Mesenchymal stem cell (in vitro differentiated cells and primary cell): ENCODE measurements around the gene PIP5K1B.

Experiments used
- DNase-seq: peaks from one replicate; pipeline ENCODE4 v3.0.0-alpha.2; 2013
- H2AFZ ChIP-seq: one replicate; pipeline ENCODE4 v1.6.1; 2013; ENCODE audit warnings: low read depth, mild to moderate bottlenecking, control low read depth, inconsistent platforms, low read length, moderate library complexity
- H2AK5ac ChIP-seq: 2 replicates; pipeline ENCODE4 v1.6.1; 2013; ENCODE audit warnings: low read length, moderate library complexity, mild to moderate bottlenecking, inconsistent platforms; ENCODE audit not compliant: severe bottlenecking
- H2BK120ac ChIP-seq: one replicate; pipeline ENCODE4 v1.6.1; 2013; ENCODE audit warnings: low read depth, mild to moderate bottlenecking, inconsistent platforms, low read length, moderate library complexity
- H2BK12ac ChIP-seq, 2 experiments: one replicate each; pipeline ENCODE4 v1.6.1; 2013; ENCODE audit warnings: inconsistent platforms in 2 of 2, low read length in 2 of 2, mild to moderate bottlenecking in 2 of 2, moderate library complexity in 2 of 2, control low read depth in 1 of 2
- H2BK15ac ChIP-seq: one replicate; pipeline ENCODE4 v1.6.1; 2013; ENCODE audit warnings: mild to moderate bottlenecking, low read depth, inconsistent platforms; ENCODE audit not compliant: poor library complexity, severe bottlenecking
- H2BK5ac ChIP-seq: 2 replicates; pipeline ENCODE4 v1.6.1; 2013; ENCODE audit warnings: low read depth, mild to moderate bottlenecking, low read length, control low read depth, inconsistent platforms; ENCODE audit not compliant: poor library complexity, severe bottlenecking
- H3K14ac ChIP-seq, 2 experiments: one replicate each; pipeline ENCODE4 v1.6.1; 2013; ENCODE audit warnings: inconsistent platforms in 2 of 2, low read length in 2 of 2, control low read depth in 1 of 2, mild to moderate bottlenecking in 1 of 2, moderate library complexity in 1 of 2
- H3K18ac ChIP-seq, 2 experiments: one replicate each; pipeline ENCODE4 v1.6.1; 2013; ENCODE audit warnings: inconsistent platforms in 2 of 2, low read length in 2 of 2, control low read depth in 1 of 2, low read depth in 1 of 2, mild to moderate bottlenecking in 1 of 2
- H3K23ac ChIP-seq, 2 experiments: one replicate each; pipeline ENCODE4 v1.6.1; 2013; ENCODE audit warnings: inconsistent platforms in 2 of 2, low read length in 2 of 2, mild to moderate bottlenecking in 2 of 2, moderate library complexity in 2 of 2, control low read depth in 1 of 2
- H3K27ac ChIP-seq: 2 replicates; pipeline ENCODE4 v1.5.1; 2013; ENCODE audit warnings: mild to moderate bottlenecking, moderate library complexity, low read length, control low read depth, inconsistent platforms; ENCODE audit not compliant: poor library complexity, severe bottlenecking
- H3K27me3 ChIP-seq, 2 experiments: 2 replicates each; pipeline versions ENCODE4 v1.6.1 to v1.7.0; 2013; ENCODE audit warnings: low read length in 2 of 2, mild to moderate bottlenecking in 2 of 2, moderate library complexity in 2 of 2, control low read depth in 1 of 2, inconsistent platforms in 1 of 2; ENCODE audit not compliant: control insufficient read depth in 1 of 2, insufficient read depth in 1 of 2
- H3K36me3 ChIP-seq, 2 experiments: 2 replicates each; pipeline versions ENCODE4 v1.6.1 to v1.7.0; 2013; ENCODE audit warnings: low read length in 2 of 2, control low read depth in 1 of 2, inconsistent platforms in 1 of 2, low read depth in 1 of 2, mild to moderate bottlenecking in 1 of 2; ENCODE audit not compliant: insufficient read depth in 2 of 2, control insufficient read depth in 1 of 2
- H3K4ac ChIP-seq, 2 experiments: one replicate each; pipeline ENCODE4 v1.6.1; 2013; ENCODE audit warnings: inconsistent platforms in 2 of 2, low read length in 2 of 2, mild to moderate bottlenecking in 2 of 2, moderate library complexity in 2 of 2, control low read depth in 1 of 2, low read depth in 1 of 2
- H3K4me1 ChIP-seq: 2 replicates; pipeline ENCODE4 v1.6.1; 2013; ENCODE audit warnings: low read depth, low read length, control low read depth; ENCODE audit not compliant: control insufficient read depth, insufficient read depth
- H3K4me2 ChIP-seq: 2 replicates; pipeline ENCODE4 v1.6.1; 2013; ENCODE audit warnings: low read length, mild to moderate bottlenecking, inconsistent platforms; ENCODE audit not compliant: poor library complexity, severe bottlenecking
- H3K4me3 ChIP-seq, 2 experiments: 2 replicates each; pipeline versions ENCODE4 v1.5.1 to v1.7.0; 2013; ENCODE audit warnings: low read length in 2 of 2, mild to moderate bottlenecking in 2 of 2, control low read depth in 1 of 2, low read depth in 1 of 2; ENCODE audit not compliant: insufficient read depth in 1 of 2
- H3K79me1 ChIP-seq: replicated peaks from 2 replicates; pipeline ENCODE4 v1.6.1; 2013; ENCODE audit warnings: mild to moderate bottlenecking, control low read depth, low read length, inconsistent platforms; ENCODE audit not compliant: poor library complexity, severe bottlenecking
- H3K9ac ChIP-seq: 2 replicates; pipeline ENCODE4 v1.7.0; 2013; ENCODE audit warnings: mild to moderate bottlenecking, low read length, moderate library complexity
- H3K9me3 ChIP-seq: 2 replicates; pipeline ENCODE4 v1.7.0; 2013; ENCODE audit warnings: mild to moderate bottlenecking, low read length; ENCODE audit not compliant: control insufficient read depth
- H4K8ac ChIP-seq: one replicate; pipeline ENCODE4 v1.6.1; 2013; ENCODE audit warnings: inconsistent platforms, mild to moderate bottlenecking, low read length, moderate library complexity
- H4K91ac ChIP-seq: one replicate; pipeline ENCODE4 v1.6.1; 2013; ENCODE audit warnings: mild to moderate bottlenecking, low read length, inconsistent platforms
- WGBS: methylation state at CpG from one replicate; pipeline ENCODE4 v1.1.7; 2013; ENCODE audit warnings: mixed read lengths; 5-methylcytosine and 5-hydroxymethylcytosine counted together

Gene PIP5K1B

DNA sequence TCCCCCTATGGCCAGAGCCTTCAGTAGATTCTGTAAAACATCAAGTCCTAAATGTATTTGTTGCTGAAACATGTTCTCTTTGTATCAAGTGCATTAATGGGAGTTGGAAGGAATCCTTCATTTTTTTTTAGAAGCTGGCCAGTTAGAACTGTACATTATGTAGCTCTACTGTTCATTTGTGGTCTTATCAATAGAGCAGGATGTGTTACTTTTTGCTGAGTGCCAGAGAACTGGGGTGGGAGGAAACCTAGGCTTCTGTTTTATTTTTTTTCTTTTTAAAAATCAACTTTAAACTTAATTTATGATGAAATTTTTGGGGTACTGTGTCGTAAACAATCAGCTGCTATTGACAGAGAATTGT is 5.1 kb downstream of the PIP5K1B start:
- no peak overlapping the region for H3K14ac ChIP-seq
- H4K8ac ChIP-seq: no peak overlapping the region
- H2BK15ac ChIP-seq: no peak overlapping the region
- H2BK5ac ChIP-seq: no peak overlapping the region
- no peak overlapping the region for H2BK120ac ChIP-seq
- no peaks in the 10 kb centered on the region for H3K79me1 ChIP-seq
- WGBS: no CpG with 5 or more reads among the region's 1 CpG
- no peak overlapping the region for H2BK12ac ChIP-seq
- no peak overlapping the region for H3K4me2 ChIP-seq
- no peak overlapping the region for H3K18ac ChIP-seq
- no peaks in the 10 kb centered on the region for H3K36me3 ChIP-seq
- peaks cover 10% of the 10 kb centered on the region for H3K4me1 ChIP-seq
- no peak overlapping the region for H3K9ac ChIP-seq
- no peak overlapping the region for H3K4me3 ChIP-seq
- H2AK5ac ChIP-seq: no peak overlapping the region
- H3K23ac ChIP-seq: no peak overlapping the region
- no peak overlapping the region for H4K91ac ChIP-seq
- no peak overlapping the region for H3K27ac ChIP-seq
- DNase-seq: no peak
- H3K4ac ChIP-seq: no peak overlapping the region
- no peaks in the 10 kb centered on the region for H3K9me3 ChIP-seq
- peaks cover 36 to 48% of the 10 kb centered on the region in 2 experiments for H3K27me3 ChIP-seq
- H2AFZ ChIP-seq: no peak overlapping the region

DNA sequence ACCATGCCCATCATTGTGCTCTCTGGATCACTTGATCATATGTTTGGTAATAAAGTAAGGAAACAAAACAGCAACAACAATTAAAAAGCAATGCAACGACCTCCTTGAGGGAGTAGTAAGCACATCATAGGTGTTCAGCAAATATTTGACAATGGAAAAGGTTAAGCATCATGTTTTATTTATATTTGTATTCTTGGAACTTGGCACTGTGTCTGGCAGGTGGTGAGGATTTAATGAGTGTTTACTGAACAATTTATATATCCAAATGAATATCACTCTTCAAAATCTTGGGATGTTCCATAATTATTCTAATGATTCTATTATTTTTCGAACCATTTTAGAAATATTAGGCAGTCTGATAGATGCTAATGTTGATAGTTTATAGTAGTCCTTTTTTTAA is 6.2 kb downstream of the PIP5K1B start:
- no peak overlapping the region for H3K4ac ChIP-seq
- H3K4me3 ChIP-seq: no peak overlapping the region
- H3K23ac ChIP-seq: no peak overlapping the region
- WGBS: no CpG with 5 or more reads among the region's 2 CpGs
- no peak overlapping the region for H2BK12ac ChIP-seq
- H2AFZ ChIP-seq: no peak overlapping the region
- H2BK15ac ChIP-seq: no peak overlapping the region
- no peaks in the 10 kb centered on the region for H3K36me3 ChIP-seq
- no peak overlapping the region for H3K18ac ChIP-seq
- H4K8ac ChIP-seq: no peak overlapping the region
- H3K27me3 ChIP-seq: peaks cover 28 to 40% of the 10 kb centered on the region in 2 experiments
- H3K4me1 ChIP-seq: no peaks in the 10 kb centered on the region
- no peak overlapping the region for H4K91ac ChIP-seq
- H3K14ac ChIP-seq: no peak overlapping the region
- DNase-seq: no peak
- H3K79me1 ChIP-seq: no peaks in the 10 kb centered on the region
- H2BK120ac ChIP-seq: no peak overlapping the region
- H3K4me2 ChIP-seq: no peak overlapping the region
- no peak overlapping the region for H2AK5ac ChIP-seq
- H3K9ac ChIP-seq: no peak overlapping the region
- H3K9me3 ChIP-seq: no peaks in the 10 kb centered on the region
- H3K27ac ChIP-seq: no peak overlapping the region
- no peak overlapping the region for H2BK5ac ChIP-seq

DNA sequence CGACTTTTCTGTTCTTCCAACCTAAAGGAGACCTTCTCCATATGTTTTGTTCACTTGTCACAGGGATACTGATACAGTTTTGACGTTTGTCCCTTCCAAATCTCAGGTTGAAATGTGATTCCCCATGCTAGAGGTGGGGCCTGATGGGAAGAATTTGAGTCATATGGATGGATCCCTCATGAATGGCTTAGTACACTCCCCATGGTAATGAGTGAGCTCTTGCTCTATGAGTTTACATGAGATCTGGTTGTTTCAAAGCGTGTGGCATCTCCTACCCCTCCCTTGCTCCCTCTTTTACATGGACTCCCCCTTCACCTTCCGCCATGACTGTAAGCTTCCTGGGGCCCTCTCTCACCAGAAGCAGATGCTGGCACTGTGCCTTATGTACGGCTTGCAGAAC is 6.9 kb downstream of the PIP5K1B start:
- no peaks in the 10 kb centered on the region for H3K79me1 ChIP-seq
- no peak for DNase-seq
- no peaks in the 10 kb centered on the region for H3K9me3 ChIP-seq
- H3K4me2 ChIP-seq: no peak overlapping the region
- WGBS: 72% methylated on average over 5 of the region's 5 CpGs
- H4K91ac ChIP-seq: no peak overlapping the region
- no peaks in the 10 kb centered on the region for H3K36me3 ChIP-seq
- no peak overlapping the region for H2AFZ ChIP-seq
- no peak overlapping the region for H3K18ac ChIP-seq
- H3K27ac ChIP-seq: no peak overlapping the region
- H2BK5ac ChIP-seq: no peak overlapping the region
- H3K14ac ChIP-seq: no peak overlapping the region
- H2BK120ac ChIP-seq: no peak overlapping the region
- H3K4me1 ChIP-seq: no peaks in the 10 kb centered on the region
- H3K23ac ChIP-seq: no peak overlapping the region
- peaks cover 21 to 34% of the 10 kb centered on the region in 2 experiments for H3K27me3 ChIP-seq
- no peak overlapping the region for H3K9ac ChIP-seq
- no peak overlapping the region for H3K4me3 ChIP-seq
- no peak overlapping the region for H4K8ac ChIP-seq
- H2BK15ac ChIP-seq: no peak overlapping the region
- H2AK5ac ChIP-seq: no peak overlapping the region
- no peak overlapping the region for H3K4ac ChIP-seq
- no peak overlapping the region for H2BK12ac ChIP-seq

DNA sequence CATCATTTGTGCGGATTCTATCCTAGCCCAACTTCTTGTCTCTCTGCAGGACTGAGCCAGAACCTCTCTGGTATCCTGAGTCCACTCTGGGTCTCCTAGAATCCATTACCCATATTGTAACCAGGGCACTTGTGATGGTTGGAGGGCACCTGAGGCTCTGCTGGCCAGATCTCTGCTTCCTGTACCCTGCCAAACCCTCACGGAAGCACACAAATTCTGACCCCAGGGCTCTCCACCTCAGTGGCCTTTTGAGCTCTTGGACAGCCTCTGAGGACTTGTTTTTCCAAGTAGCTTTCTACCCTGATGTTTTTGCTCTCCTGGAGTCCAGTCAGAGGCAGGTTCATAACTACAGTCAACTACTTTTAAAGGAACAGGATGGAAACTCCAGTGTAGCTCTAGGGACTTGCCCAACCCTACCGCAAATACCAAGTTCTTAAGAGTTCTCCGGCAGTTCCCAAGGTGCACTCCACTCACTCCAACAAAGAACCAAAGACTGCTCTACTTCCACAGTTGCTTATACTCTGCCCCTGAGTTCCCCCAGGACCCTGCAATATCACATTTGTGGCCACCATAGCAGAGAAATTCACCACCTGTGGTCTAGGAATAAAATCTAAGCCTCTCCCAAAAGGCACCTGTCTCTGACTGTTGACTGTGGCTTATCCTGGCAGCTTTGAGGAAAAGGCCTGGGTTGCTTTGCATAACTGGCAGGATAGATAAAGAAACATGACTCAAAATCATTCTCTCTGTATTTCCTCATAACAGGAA is 9.6 kb downstream of the PIP5K1B start:
- Histone ChIP-seq H3K18ac (no peak overlapping the region), H3K27me3 (peaks cover under 1 to 14% of the 10 kb centered on the region in 2 experiments), H3K4me2 (no peak overlapping the region), H3K36me3 (no peaks in the 10 kb centered on the region), H3K23ac (no peak overlapping the region), H2BK15ac (no peak overlapping the region), H2AFZ (no peak overlapping the region), H3K4me1 (no peaks in the 10 kb centered on the region), H4K8ac (no peak overlapping the region), H4K91ac (no peak overlapping the region), H2BK5ac (no peak overlapping the region), H3K9me3 (no peaks in the 10 kb centered on the region), H3K4me3 (no peak overlapping the region), H2BK120ac (no peak overlapping the region), H2BK12ac (no peak overlapping the region), H3K14ac (no peak overlapping the region), H3K27ac (no peak overlapping the region), H3K9ac (no peak overlapping the region), H3K4ac (no peak overlapping the region), H2AK5ac (no peak overlapping the region), H3K79me1 (no peaks in the 10 kb centered on the region)
- DNase-seq: no peak
- 86% methylated on average over 4 of the region's 4 CpGs for WGBS
